IMR-90 (cell line): ENCODE measurements around the gene DEFB123.

Source experiments
- BHLHE40 ChIP-seq: fragments of 150-350 bp; IDR thresholded peaks from 2 replicates; pipeline ENCODE4 v1.6.1; 2016; ENCODE audit warnings: mild to moderate bottlenecking, low read depth, low read length
- CEBPB ChIP-seq: IDR thresholded peaks from 2 replicates; pipeline ENCODE4 v1.6.1; 2012; ENCODE audit warnings: low read depth, low read length, improper control_type of control experiment
- FOS ChIP-seq: fragments of 150-350 bp; IDR thresholded peaks from 2 replicates; pipeline ENCODE4 v1.6.1; 2016; ENCODE audit warnings: low read depth, low read length
- MAZ ChIP-seq: IDR thresholded peaks from 2 replicates; pipeline ENCODE4 v1.6.1; 2012; ENCODE audit warnings: low read depth, mild to moderate bottlenecking, low read length, improper control_type of control experiment, moderate library complexity, borderline replicate concordance
- MXI1 ChIP-seq: IDR thresholded peaks from 2 replicates; pipeline ENCODE4 v1.6.1; 2012; ENCODE audit warnings: low read depth, mild to moderate bottlenecking, low read length, moderate library complexity, borderline replicate concordance
- POLR2A ChIP-seq: IDR thresholded peaks from 2 replicates; pipeline ENCODE4 v1.6.1; 2012; ENCODE audit warnings: mild to moderate bottlenecking, low read depth, low read length
- RAD21 ChIP-seq: IDR thresholded peaks from 2 replicates; pipeline ENCODE4 v1.6.1; 2012; ENCODE audit warnings: low read length, improper control_type of control experiment
- RCOR1 ChIP-seq: IDR thresholded peaks from 2 replicates; pipeline ENCODE4 v1.6.1; 2012; ENCODE audit warnings: mild to moderate bottlenecking, low read length, improper control_type of control experiment; ENCODE audit not compliant: insufficient replicate concordance
- USF2 ChIP-seq: fragments of 150-350 bp; IDR thresholded peaks from 2 replicates; pipeline ENCODE4 v1.6.1; 2017; ENCODE audit warnings: mild to moderate bottlenecking, antibody characterized with exemption, low read length, low read depth
- TF ChIP-seq, protein P1 (sequence below): conservative IDR thresholded peaks from 2 replicates; pipeline ENCODE4 v1.5.1; 2012; ENCODE audit warnings: mild to moderate bottlenecking, low read depth, low read length, improper control_type of control experiment

DNA sequence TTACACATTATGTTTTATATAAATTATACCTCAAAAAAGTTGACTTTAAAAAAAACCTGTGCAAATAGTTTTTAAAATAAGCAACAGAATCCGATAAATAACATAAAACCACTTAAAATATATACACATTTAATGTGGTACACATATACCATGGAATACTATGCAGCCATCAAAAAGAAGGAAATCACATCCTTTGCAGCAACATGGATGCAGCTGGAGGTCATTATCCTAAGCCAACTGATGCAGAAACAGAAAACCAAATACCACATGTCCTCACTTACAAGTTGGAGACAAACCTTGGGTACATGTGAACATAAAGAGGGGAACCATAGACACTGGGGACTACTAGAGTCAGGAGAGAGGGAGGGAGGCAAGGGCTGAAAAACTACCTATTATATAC is 30.4 kb upstream of the DEFB123 start:
- TF ChIP-seq, protein P1, sequence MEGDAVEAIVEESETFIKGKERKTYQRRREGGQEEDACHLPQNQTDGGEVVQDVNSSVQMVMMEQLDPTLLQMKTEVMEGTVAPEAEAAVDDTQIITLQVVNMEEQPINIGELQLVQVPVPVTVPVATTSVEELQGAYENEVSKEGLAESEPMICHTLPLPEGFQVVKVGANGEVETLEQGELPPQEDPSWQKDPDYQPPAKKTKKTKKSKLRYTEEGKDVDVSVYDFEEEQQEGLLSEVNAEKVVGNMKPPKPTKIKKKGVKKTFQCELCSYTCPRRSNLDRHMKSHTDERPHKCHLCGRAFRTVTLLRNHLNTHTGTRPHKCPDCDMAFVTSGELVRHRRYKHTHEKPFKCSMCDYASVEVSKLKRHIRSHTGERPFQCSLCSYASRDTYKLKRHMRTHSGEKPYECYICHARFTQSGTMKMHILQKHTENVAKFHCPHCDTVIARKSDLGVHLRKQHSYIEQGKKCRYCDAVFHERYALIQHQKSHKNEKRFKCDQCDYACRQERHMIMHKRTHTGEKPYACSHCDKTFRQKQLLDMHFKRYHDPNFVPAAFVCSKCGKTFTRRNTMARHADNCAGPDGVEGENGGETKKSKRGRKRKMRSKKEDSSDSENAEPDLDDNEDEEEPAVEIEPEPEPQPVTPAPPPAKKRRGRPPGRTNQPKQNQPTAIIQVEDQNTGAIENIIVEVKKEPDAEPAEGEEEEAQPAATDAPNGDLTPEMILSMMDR: no peak
- TF ChIP-seq POLR2A (no peak), MXI1 (no peak), BHLHE40 (no peak), MAZ (no peak), RAD21 (no peak), RCOR1 (no peak), USF2 (no peak), FOS (no peak), CEBPB (no peak)
